Esophagus squamous epithelium (tissue), 4 donors: ENCODE measurements around the gene FAM227B.

Experiments used
- POLR2A ChIP-seq, 4 donors: fragments of 450-650 bp; IDR thresholded peaks; one replicate each; pipeline ENCODE4 v1.6.1; 2017; ENCODE audit warnings: antibody characterized with exemption in 4 of 4, mild to moderate bottlenecking in 4 of 4, moderate library complexity in 3 of 4
- TF ChIP-seq, protein P1 (sequence below), 6 experiments: fragments of 450-650 bp in 4 of 6; fragments of 200-600 bp in 2 of 6; sonication (generic) in 2 of 6; IDR thresholded peaks; one replicate each; pipeline ENCODE4 v1.5.1; 2016 to 2019; ENCODE audit warnings: antibody characterized with exemption in 6 of 6, mild to moderate bottlenecking in 4 of 6, moderate library complexity in 4 of 6

GRCh38 chr15:49423021-49423420 is 197.6 kb downstream of the FAM227B start, which contains the start of gene FGF7:
- TF ChIP-seq, protein P1, sequence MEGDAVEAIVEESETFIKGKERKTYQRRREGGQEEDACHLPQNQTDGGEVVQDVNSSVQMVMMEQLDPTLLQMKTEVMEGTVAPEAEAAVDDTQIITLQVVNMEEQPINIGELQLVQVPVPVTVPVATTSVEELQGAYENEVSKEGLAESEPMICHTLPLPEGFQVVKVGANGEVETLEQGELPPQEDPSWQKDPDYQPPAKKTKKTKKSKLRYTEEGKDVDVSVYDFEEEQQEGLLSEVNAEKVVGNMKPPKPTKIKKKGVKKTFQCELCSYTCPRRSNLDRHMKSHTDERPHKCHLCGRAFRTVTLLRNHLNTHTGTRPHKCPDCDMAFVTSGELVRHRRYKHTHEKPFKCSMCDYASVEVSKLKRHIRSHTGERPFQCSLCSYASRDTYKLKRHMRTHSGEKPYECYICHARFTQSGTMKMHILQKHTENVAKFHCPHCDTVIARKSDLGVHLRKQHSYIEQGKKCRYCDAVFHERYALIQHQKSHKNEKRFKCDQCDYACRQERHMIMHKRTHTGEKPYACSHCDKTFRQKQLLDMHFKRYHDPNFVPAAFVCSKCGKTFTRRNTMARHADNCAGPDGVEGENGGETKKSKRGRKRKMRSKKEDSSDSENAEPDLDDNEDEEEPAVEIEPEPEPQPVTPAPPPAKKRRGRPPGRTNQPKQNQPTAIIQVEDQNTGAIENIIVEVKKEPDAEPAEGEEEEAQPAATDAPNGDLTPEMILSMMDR (IDR thresholded peaks at IDR 0.05): no peak
- TF ChIP-seq POLR2A (IDR thresholded peaks at IDR 0.05): peak in 2 of 4 donors; percentile 21 to 36
